Measurements from ENCODE around the gene PITPNC1. TPM values are rescaled to one million over a fixed set of nuclear protein-coding genes. Genes with fewer than 3 reads are reported as not detected.
A peak's percentile ranks its signal among the peaks of the same experiment; 100 is the strongest.
"Not testable (repeated sequence)": the region's sequence is repeated elsewhere in the genome, so short reads cannot be mapped to it uniquely, and the experiment has no call there.

PITPNC1 gene
- total and polyA plus RNA-seq, 5 experiments from 2014 or later: 119 to 159 (median 128) TPM

GRCh38 chr17:67492824-67493517 lies 115.9 kb downstream of the PITPNC1 start:
- Mint-ChIP-seq H3K36me3 (peaks cover 0 to 24% (median 6%) of the 10 kb centered on the region in 3 donors), H3K27me3 (no peaks in the 10 kb centered on the region), H3K4me3 (peak overlapping the region in 7 of 10 donors; percentile 2 to 57 (median 34)), H3K27ac (peak overlapping the region in 6 of 10 donors; percentile 15 to 85 (median 74)), H3K9me3 (peaks cover 0 to 2% (median 0%) of the 10 kb centered on the region in 9 donors), H3K4me1 (peaks cover 39 to 80% (median 73%) of the 10 kb centered on the region in 4 donors)
- DNase-seq: no peak
- no peak for ATAC-seq
- POLR2A ChIA-PET: interaction anchor here (0.6 kb wide), 1 partner anchor 104 kb away, joined by 5 read pairs; no protein-coding TSS in a partner anchor

- H3K27me3 Mint-ChIP-seq: no peaks in the 10 kb centered on the region
- DNase-seq (no peak), ATAC-seq (no peak)
- peak overlapping the region in 8 of 10 donors; percentile 21 to 82 (median 59) for H3K27ac Mint-ChIP-seq
- peaks cover 0 to 2% (median 0%) of the 10 kb centered on the region in 9 donors for H3K9me3 Mint-ChIP-seq
- peak overlapping the region in 1 of 10 donors; percentile 20 for H3K4me3 Mint-ChIP-seq
- POLR2A ChIA-PET: no interaction called here
- H3K36me3 Mint-ChIP-seq: peaks cover 0 to 20% (median 6%) of the 10 kb centered on the region in 3 donors
- peaks cover 41 to 77% (median 72%) of the 10 kb centered on the region in 4 donors for H3K4me1 Mint-ChIP-seq
These were observed 116.7 kb downstream of the PITPNC1 start for GRCh38 chr17:67493812-67494211.

- ATAC-seq, DNase-seq, H3K27me3 Mint-ChIP-seq, H3K9me3 Mint-ChIP-seq, H3K4me3 Mint-ChIP-seq, POLR2A ChIA-PET, H3K36me3 Mint-ChIP-seq: not testable (repeated sequence)
- Mint-ChIP-seq H3K27ac (peak overlapping the region in 1 of 10 donors; percentile 25), H3K4me1 (peaks cover 40 to 74% (median 70%) of the 10 kb centered on the region in 4 donors)
These were observed 118.5 kb downstream of the PITPNC1 start for GRCh38 chr17:67495534-67495933.

- DNase-seq (no peak), ATAC-seq (no peak)
- H3K27ac Mint-ChIP-seq: peak overlapping the region in 3 of 10 donors; percentile 13 to 41 (median 22)
- H3K4me1 Mint-ChIP-seq: peaks cover 37 to 73% (median 70%) of the 10 kb centered on the region in 4 donors
- H3K36me3 Mint-ChIP-seq: peaks cover 0 to 10% (median 0%) of the 10 kb centered on the region in 3 donors
- POLR2A ChIA-PET: no interaction called here
- no peaks in the 10 kb centered on the region for H3K27me3 Mint-ChIP-seq
- H3K9me3 Mint-ChIP-seq: peaks cover 0 to 2% (median 0%) of the 10 kb centered on the region in 9 donors
- no peak overlapping the region for H3K4me3 Mint-ChIP-seq
These were observed 119.2 kb downstream of the PITPNC1 start for GRCh38 chr17:67496286-67496685.

GRCh38 chr17:67499685-67500084 lies 122.6 kb downstream of the PITPNC1 start:
- ATAC-seq: no peak
- peak overlapping the region in 1 of 10 donors; percentile 36 for H3K4me3 Mint-ChIP-seq
- peaks cover 0 to 5% (median 0%) of the 10 kb centered on the region in 3 donors for H3K36me3 Mint-ChIP-seq
- POLR2A ChIA-PET: no interaction called here
- peak overlapping the region in 5 of 10 donors; percentile 15 to 74 (median 32) for H3K27ac Mint-ChIP-seq
- H3K9me3 Mint-ChIP-seq: peaks cover 0 to 2% (median 0%) of the 10 kb centered on the region in 9 donors
- H3K27me3 Mint-ChIP-seq: no peaks in the 10 kb centered on the region
- H3K4me1 Mint-ChIP-seq: peaks cover 41 to 75% (median 71%) of the 10 kb centered on the region in 4 donors
- no peak for DNase-seq

- no peaks in the 10 kb centered on the region for H3K27me3 Mint-ChIP-seq
- peaks cover 0 to 2% (median 0%) of the 10 kb centered on the region in 9 donors for H3K9me3 Mint-ChIP-seq
- H3K36me3 Mint-ChIP-seq: peaks cover 0 to 5% (median 0%) of the 10 kb centered on the region in 3 donors
- peaks cover 46 to 81% (median 75%) of the 10 kb centered on the region in 4 donors for H3K4me1 Mint-ChIP-seq
- POLR2A ChIA-PET: interaction anchor here (0.9 kb wide), 1 partner anchor 23 kb away, joined by 4 read pairs; no protein-coding TSS in a partner anchor
- no peak for ATAC-seq
- H3K27ac Mint-ChIP-seq: peak overlapping the region in 4 of 10 donors; percentile 18 to 32 (median 23)
- peak overlapping the region in 1 of 10 donors; percentile 36 for H3K4me3 Mint-ChIP-seq
- no peak for DNase-seq
These were observed 123.2 kb downstream of the PITPNC1 start for GRCh38 chr17:67500261-67500660.

- ATAC-seq: no peak
- peaks cover 0 to 5% (median under 1%) of the 10 kb centered on the region in 3 donors for H3K36me3 Mint-ChIP-seq
- peaks cover 47 to 83% (median 79%) of the 10 kb centered on the region in 4 donors for H3K4me1 Mint-ChIP-seq
- no peak for DNase-seq
- H3K4me3 Mint-ChIP-seq: peak overlapping the region in 1 of 10 donors; percentile 7
- H3K27me3 Mint-ChIP-seq: no peaks in the 10 kb centered on the region
- H3K27ac Mint-ChIP-seq: peak overlapping the region in 1 of 10 donors; percentile 72
- peaks cover 0 to 2% (median 0%) of the 10 kb centered on the region in 9 donors for H3K9me3 Mint-ChIP-seq
- POLR2A ChIA-PET: interaction anchor here (0.7 to 0.9 kb wide), 2 partner anchors 22 to 200 kb away, joined by 3 to 4 read pairs; no protein-coding TSS in a partner anchor
These were observed 123.7 kb downstream of the PITPNC1 start for GRCh38 chr17:67500677-67501300.

GRCh38 chr17:67502151-67502550 lies 125.1 kb downstream of the PITPNC1 start:
- no peak for ATAC-seq
- no peaks in the 10 kb centered on the region for H3K27me3 Mint-ChIP-seq
- H3K4me1 Mint-ChIP-seq: peaks cover 46 to 82% (median 80%) of the 10 kb centered on the region in 4 donors
- peaks cover 4 to 9% (median 7%) of the 10 kb centered on the region in 3 donors for H3K36me3 Mint-ChIP-seq
- peaks cover 0 to 6% (median 4%) of the 10 kb centered on the region in 9 donors for H3K9me3 Mint-ChIP-seq
- DNase-seq: no peak
- H3K4me3 Mint-ChIP-seq: peak overlapping the region in 4 of 10 donors; percentile 24 to 55 (median 30)
- POLR2A ChIA-PET: interaction anchor here (0.8 kb wide), 1 partner anchor 21 kb away, joined by 4 read pairs; no protein-coding TSS in a partner anchor
- H3K27ac Mint-ChIP-seq: peak overlapping the region in 7 of 10 donors; percentile 1 to 83 (median 58)

GRCh38 chr17:67503184-67503583 lies 126.1 kb downstream of the PITPNC1 start:
- POLR2A ChIA-PET: no interaction called here
- ATAC-seq (no peak), DNase-seq (no peak)
- H3K9me3 Mint-ChIP-seq: peaks cover 0 to 16% (median 6%) of the 10 kb centered on the region in 9 donors
- H3K27me3 Mint-ChIP-seq: no peaks in the 10 kb centered on the region
- H3K36me3 Mint-ChIP-seq: peaks cover 5 to 15% (median 9%) of the 10 kb centered on the region in 3 donors
- H3K4me1 Mint-ChIP-seq: peaks cover 50 to 87% (median 85%) of the 10 kb centered on the region in 4 donors
- peak overlapping the region in 5 of 10 donors; percentile 19 to 87 (median 28) for H3K27ac Mint-ChIP-seq
- peak overlapping the region in 6 of 10 donors; percentile 8 to 61 (median 42) for H3K4me3 Mint-ChIP-seq

GRCh38 chr17:67503739-67504138 lies 126.7 kb downstream of the PITPNC1 start:
- POLR2A ChIA-PET: no interaction called here
- Mint-ChIP-seq H3K4me1 (peaks cover 49 to 88% (median 85%) of the 10 kb centered on the region in 4 donors), H3K4me3 (peak overlapping the region in 5 of 10 donors; percentile 5 to 61 (median 21)), H3K27ac (peak overlapping the region in 6 of 10 donors; percentile 12 to 87 (median 38)), H3K9me3 (peaks cover 0 to 18% (median 9%) of the 10 kb centered on the region in 9 donors), H3K36me3 (peaks cover 5 to 15% (median 9%) of the 10 kb centered on the region in 3 donors), H3K27me3 (no peaks in the 10 kb centered on the region)
- DNase-seq: no peak
- no peak for ATAC-seq

GRCh38 chr17:67504182-67504581 lies 127.1 kb downstream of the PITPNC1 start:
- peaks cover 47 to 84% (median 81%) of the 10 kb centered on the region in 4 donors for H3K4me1 Mint-ChIP-seq
- H3K36me3 Mint-ChIP-seq: peaks cover 5 to 15% (median 9%) of the 10 kb centered on the region in 3 donors
- POLR2A ChIA-PET: no interaction called here
- no peak for DNase-seq
- peaks cover 0 to 18% (median 9%) of the 10 kb centered on the region in 9 donors for H3K9me3 Mint-ChIP-seq
- H3K27me3 Mint-ChIP-seq: no peaks in the 10 kb centered on the region
- H3K4me3 Mint-ChIP-seq: peak overlapping the region in 2 of 10 donors; percentile 5 to 8
- ATAC-seq: no peak
- H3K27ac Mint-ChIP-seq: peak overlapping the region in 5 of 10 donors; percentile 31 to 52 (median 42)

GRCh38 chr17:67506966-67507365 lies 129.9 kb downstream of the PITPNC1 start:
- H3K4me1 Mint-ChIP-seq: peaks cover 49 to 81% (median 77%) of the 10 kb centered on the region in 4 donors
- POLR2A ChIA-PET: no interaction called here
- peaks cover 0 to 18% (median 9%) of the 10 kb centered on the region in 9 donors for H3K9me3 Mint-ChIP-seq
- DNase-seq (no peak), ATAC-seq (no peak)
- H3K27ac Mint-ChIP-seq: peak overlapping the region in 1 of 10 donors; percentile 81
- H3K4me3 Mint-ChIP-seq: peak overlapping the region in 1 of 10 donors; percentile 3
- peaks cover 5 to 15% (median 5%) of the 10 kb centered on the region in 3 donors for H3K36me3 Mint-ChIP-seq
- H3K27me3 Mint-ChIP-seq: no peaks in the 10 kb centered on the region
